OCI-LY3 (cell line): ENCODE results near the gene WEE1.
"Not testable (repeated sequence)": the region's sequence is repeated elsewhere in the genome, so short reads cannot be mapped to it uniquely, and the experiment has no call there.

Experiments
- CTCF ChIP-seq: fragments of 200-600, 300-600 bp; sonication (generic); IDR thresholded peaks from 2 replicates; pipeline ENCODE4 v1.5.1; 2014; ENCODE audit warnings: antibody characterized with exemption, low read length, low read depth
- EZH2phosphoT487 ChIP-seq: fragments of 200-600 bp; shearing (Covaris generic); IDR thresholded peaks from 2 replicates; pipeline ENCODE4 v1.6.1; 2018; ENCODE audit warnings: antibody characterized with exemption, mixed run types, low read depth

GRCh38 chr11:9549216-9549615 lies 24.3 kb upstream of the WEE1 start:
- not testable (repeated sequence) for TF ChIP-seq CTCF, EZH2phosphoT487
